HCEC 1CT (cell line): Measurements from ENCODE around the gene SPAG8.

Source experiments
- DNase-seq: peaks from one replicate; pipeline ENCODE4 v3.0.0-alpha.2; 2017

SPAG8 gene

DNA sequence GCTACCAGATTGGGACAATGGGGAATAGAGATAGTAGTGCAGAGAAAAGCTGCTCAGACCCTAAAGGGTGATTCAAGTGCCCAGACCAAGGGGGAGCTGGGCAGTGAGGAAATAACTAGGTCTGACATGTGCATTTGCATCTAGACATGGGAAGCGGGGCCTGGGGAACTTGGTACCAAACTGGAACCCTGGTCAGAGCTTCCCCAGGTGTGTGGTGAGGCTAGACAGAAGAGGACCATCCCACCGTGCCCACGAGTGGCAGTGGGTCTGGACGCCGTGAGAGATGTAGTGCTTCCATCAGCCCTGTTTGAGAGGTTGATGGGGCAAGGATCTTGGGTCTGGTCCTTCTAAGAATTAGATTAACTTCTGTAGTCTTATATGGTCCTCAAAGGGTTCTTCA is 24.5 kb upstream of the SPAG8 start:
- DNase-seq = no peak

GRCh38 chr9:35835766-35836165 is 23.7 kb upstream of the SPAG8 start:
- DNase-seq = no peak

DNA sequence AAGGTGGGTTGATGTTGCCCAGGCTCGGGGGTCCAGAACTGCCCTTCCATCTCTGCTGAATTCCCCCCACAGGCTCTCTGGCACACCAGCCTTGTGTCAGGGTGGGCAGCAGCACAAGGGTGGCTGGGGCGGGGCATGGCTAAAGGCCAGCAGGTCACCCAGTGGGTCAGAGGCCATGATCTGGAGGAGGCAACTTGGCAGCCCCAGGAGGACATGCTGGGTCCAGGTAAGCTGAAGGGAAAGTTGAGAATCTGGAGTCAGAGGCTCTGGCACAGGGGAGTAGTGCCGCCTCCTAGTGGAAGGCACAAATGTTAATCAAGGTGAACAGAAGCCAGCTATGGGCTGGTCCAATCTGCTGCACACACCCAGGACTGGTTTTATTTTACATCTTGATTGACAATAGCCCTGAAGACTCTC is 23.2 kb upstream of the SPAG8 start:
- DNase-seq = no peak

- no peak for DNase-seq
These were observed 22.5 kb upstream of the SPAG8 start for GRCh38 chr9:35834260-35835215.

- DNase-seq = no peak
These were observed 20.8 kb upstream of the SPAG8 start for GRCh38 chr9:35832814-35833213.

- no peak for DNase-seq
These were observed 19.0 kb upstream of the SPAG8 start for GRCh38 chr9:35831040-35831439.

DNA sequence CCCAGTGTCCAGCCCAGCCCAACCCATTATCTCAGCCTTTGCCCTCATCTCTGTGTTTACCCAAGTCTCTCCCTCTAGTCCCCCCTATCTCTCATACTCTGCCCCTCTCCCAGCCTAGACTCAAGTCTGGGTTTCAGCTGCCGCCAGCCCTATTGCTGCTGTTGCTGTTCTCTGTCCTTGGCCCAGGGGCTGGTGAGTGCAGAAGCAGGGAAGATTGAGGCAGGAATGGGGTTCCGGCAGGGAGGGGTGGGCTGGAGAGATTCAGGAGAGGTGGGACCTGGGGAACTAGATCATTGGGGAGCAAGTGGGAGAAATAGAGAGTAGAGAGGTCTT is 17.7 kb upstream of the SPAG8 start:
- DNase-seq = no peak

GRCh38 chr9:35829084-35829763 is 17.2 kb upstream of the SPAG8 start, which contains the start of gene TMEM8B:
TSS of gene TMEM8B (plus strand) at chr9:35829228. CDS start at chr9:35829448, 220 bp downstream.
- peak; percentile 83 for DNase-seq

GRCh38 chr9:35828716-35829083 is 16.6 kb upstream of the SPAG8 start, which contains the start of gene FAM221B:
TSS of gene FAM221B (minus strand) at chr9:35828732. CDS start at chr9:35826161, 2,571 bp downstream.
- DNase-seq = no peak

DNA sequence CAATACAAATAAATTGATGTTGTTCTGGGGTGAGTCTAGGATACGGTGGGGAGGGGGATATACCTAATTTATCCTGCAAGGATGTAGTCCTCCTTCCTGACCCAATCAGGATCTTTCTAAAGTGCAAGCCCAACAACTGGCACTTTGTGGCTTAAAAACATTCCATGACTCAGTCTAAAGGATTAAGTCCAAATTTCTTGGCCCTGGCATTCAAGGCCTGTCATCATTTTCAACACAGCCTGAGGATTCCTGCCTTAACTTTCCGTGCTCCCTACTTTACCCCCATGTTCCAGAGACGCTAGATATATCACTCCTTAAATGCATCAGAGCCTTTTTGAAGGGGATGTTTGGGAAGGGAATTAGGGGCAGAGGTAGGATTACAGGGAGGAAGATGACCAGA is 15.4 kb upstream of the SPAG8 start:
- DNase-seq = peak; percentile 74

DNA sequence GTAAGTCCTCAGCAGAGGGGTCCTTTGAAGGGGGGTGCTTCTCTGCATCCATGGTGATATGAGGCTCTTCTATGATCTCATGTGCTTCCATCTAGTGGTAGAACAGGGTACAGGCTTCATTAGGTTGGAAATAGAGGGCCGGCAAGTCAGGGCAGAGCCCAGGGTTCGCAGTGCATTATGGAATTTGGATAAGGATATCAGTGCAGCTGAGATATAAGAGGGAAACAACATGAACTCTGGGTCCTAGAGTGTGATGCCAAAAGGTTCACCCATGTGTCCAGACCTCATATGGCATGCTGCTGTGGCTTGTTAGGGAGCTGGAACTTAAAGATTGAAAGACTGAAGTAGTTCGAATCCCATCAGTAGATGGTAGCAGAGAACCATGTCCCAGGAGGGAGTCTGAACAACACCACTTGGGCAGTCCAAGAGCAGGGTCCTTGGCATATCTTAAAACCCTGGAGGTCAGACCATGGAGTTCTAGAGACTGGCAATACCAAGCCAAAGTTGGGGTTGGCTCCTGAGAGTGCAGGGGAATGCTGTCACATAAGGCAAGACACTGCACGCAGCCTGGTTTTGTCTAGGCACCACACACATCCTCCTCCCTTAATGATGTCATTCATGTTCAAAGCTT is 14.1 kb upstream of the SPAG8 start:
- DNase-seq = peak; percentile 61

DNA sequence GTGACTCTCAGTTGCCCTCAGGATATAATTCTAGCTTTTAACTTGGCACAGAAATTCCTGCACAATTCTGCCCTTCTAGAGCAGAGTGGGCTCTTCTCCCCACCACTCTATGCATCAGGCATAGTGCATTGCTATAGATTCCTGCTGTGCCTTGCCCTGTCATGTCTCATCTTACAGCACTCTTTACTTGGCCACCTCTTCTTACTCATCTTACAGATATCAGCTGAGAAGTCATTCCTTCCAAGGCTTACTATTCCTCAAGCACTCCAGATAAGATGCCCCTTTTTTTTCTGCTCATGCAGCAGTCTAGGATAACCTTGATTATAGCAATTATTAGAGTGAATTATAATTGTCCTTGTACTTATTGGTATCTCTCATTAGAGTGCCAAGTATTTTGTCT is 10.9 kb upstream of the SPAG8 start:
- DNase-seq = no peak

DNA sequence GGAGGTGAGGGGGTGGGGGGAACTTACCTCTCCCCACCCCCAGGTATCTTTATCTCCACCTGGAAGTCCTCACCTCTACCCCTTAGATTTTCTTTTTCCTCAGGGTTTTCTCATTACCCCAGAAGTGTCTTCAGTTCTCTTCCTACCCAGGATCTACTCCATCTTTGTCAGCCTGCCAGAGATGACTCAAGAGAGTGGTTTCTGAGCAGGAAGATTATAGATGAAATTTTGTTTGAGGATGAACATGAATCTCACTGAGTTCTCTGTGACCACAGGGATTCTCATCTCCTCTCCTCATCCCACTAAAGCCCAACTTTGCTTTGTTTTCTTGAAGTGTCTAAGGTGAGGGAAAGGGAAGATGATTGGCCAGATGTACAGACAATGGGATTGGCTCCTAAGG is 8.0 kb upstream of the SPAG8 start:
- DNase-seq = peak; percentile 60

DNA sequence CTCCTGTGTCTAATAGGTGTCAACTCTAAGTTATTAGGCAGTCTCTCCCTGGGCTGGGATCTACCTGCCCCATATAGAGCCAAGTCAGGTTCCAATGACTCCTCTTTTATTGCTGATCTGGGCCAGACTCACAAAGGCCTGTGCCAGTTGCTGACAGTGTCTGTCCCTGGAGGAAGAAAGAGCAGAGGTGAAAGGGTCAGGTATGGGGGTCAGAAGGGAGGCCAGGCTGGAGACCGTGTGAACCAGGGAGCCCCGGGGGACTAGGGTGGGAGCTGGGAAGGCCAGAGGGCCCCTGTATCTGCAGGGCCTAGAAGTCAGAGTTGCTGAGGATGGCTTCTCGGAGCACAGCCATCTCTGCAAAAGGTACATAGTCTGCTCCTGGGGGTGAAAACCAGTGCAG is 6.3 kb upstream of the SPAG8 start:
- DNase-seq = no peak

DNA sequence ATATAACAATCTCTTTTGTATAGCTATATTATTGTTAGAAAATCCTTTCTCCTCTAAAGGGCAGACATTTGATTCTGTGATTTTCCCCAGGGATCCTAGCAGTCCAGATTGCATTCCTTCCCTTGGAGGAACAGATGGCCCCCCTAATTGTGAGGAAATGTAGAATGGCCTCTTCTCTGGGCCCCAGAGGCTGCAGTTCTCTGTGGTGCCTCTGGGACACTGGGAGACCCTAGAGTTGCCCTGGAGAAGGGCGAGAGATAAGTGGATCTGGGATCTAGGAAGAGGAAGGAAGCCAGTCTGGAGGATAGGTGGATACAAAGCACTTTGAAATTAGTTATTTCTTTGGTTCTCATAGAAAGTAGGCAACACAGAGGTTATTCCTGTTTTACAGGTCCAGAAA is 4.6 kb upstream of the SPAG8 start:
- no peak for DNase-seq

DNA sequence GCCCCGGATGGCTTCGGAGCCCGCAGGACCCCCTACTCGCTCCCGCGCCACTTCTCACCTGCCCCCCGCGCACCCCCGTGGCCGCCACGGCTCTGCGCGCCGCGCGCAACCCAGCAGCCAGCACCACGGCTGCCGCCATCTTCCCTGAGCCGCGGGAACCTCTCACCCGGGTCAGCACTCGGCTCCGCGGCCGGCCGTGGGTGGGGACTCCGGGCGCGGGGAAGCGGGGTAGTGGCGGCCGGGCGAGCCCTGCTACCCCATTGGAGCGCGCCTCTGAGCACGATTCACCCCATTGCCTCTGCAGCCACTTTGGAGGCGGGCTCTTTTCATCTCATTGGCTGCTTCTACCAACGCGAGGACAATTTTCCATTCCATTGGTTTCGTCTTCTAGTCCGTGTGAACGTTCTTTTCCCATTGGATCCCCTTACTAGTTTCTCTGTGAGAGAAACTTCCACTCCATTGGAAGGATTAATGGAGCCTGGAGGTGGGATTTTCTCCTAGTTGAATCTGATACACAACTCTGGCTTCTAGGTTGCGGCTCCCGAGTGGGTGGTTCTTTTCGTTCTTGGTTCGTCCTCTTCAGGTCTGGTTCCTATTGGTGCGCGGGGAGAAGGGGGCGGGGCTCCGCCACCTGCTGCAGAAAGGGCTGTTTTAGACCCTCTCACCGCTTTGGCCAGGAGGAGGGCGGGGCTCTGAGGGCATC is 2.9 kb upstream of the SPAG8 start, which contains the start of gene HINT2:
TSS of gene HINT2 (minus strand) at position 202 of the 703 bp plus-strand sequence. CDS start at position 139, 63 bp downstream.
- peak; percentile 99 for DNase-seq

DNA sequence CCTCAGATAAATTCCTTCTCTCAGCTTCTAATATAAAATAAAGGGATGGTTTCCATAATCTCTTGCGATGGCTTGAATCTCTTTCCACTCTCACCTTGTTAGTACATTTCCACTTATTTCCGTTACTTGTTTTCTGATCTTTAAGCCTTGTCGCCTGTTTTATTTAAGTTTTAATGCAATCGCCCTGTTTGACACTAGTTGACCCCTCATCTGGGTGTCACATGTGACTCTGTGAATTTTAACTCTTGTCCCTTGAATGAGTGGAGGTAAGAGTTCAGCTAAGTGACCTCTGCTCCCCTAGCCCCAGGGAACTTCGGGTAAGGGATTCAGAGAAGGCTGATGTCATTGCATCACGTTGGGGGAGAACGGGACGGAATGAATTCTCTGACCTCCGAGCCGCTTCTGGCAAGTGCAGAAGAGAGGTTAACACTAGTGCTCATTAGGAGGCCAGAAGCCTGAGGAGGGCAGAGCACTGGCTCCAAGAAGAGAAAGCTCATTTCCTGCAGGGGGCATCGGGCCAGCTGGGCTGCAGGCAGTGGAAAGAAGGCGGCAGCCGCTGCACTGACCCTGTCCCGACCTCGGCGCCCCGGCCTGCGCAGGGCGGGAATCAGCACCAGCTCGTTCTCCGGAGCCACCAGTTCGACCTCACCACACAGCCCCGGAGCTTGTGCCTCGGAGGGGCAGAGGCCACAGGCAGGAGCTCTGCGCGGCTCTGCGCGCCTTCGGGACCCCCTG is 2.2 kb upstream of the SPAG8 start:
- peak; percentile 74 for DNase-seq

GRCh38 chr9:35813434-35814105 is 1.5 kb upstream of the SPAG8 start:
- peak; percentile 37 for DNase-seq

DNA sequence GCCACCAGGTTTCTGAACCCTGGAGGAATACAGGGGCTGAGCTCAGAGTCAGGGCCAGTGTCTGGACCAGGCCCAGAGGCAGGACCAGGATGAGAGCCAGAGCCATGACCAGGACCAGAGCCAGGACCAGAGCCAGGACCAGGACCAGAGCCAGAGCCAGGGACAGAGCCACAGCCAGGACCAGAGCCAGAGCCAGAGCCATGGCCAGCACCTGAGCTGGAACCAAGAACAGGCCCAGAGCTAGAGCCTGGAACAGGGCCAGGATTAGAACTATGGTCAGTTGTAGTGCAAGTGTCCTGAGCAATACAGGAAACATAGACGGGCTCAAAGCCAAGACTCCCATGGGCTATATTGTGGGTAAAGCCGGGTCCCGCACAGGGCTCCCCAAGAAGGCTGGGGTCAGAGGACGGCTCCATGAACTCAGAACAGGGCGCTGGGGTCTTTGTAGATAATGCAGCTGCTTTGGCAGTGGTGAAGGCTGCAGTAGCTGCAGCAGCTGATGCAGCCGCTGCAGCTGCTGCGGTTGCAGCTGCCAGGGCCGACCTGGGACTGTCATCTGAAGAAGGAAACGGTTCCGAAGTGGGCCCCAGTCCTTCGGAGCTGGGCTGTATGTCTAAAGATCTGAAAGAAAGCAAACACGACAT is 559 bp downstream of the SPAG8 start:
- DNase-seq = no peak

- DNase-seq = no peak
These were observed 1.9 kb downstream of the SPAG8 start for GRCh38 chr9:35810122-35810521.

GRCh38 chr9:35808433-35808832 is 3.6 kb downstream of the SPAG8 start:
- DNase-seq = no peak
